Ovary (tissue), 9 donors: ENCODE results near the gene MMEL1. TPM values are rescaled to one million over a fixed set of nuclear protein-coding genes. Genes with fewer than 3 reads are reported as not detected.
A peak's percentile ranks its signal among the peaks of the same experiment; 100 is the strongest.

Source experiments
- DNase-seq, 5 donors: peaks; one replicate each; pipeline ENCODE4 v3.0.0-alpha.2; 2019 to 2020
- H3K27ac ChIP-seq, 2 donors: fragments of 200-600 bp; one replicate each; pipeline versions ENCODE4 v1.5.1 to v1.8.0; 2019 to 2022
- H3K27me3 ChIP-seq: fragments of 200-600 bp; one replicate; pipeline ENCODE4 v1.8.0; 2022
- H3K36me3 ChIP-seq: fragments of 200-600 bp; sonication (generic); one replicate; pipeline ENCODE4 v1.5.1; 2019
- H3K4me1 ChIP-seq: one replicate; pipeline ENCODE4 v1.8.1; 2013; ENCODE audit warnings: mild to moderate bottlenecking, moderate library complexity; ENCODE audit not compliant: insufficient read depth
- H3K4me3 ChIP-seq: fragments of 200-600 bp; sonication (generic); one replicate; pipeline ENCODE4 v1.5.1; 2017
- H3K9me3 ChIP-seq, 2 donors: fragments of 200-600 bp in 1 of 2; sonication (generic) in 1 of 2; one replicate each; pipeline versions ENCODE4 v1.5.1 to v1.8.1; 2013 to 2019; ENCODE audit warnings: mild to moderate bottlenecking in 1 of 2, moderate library complexity in 1 of 2
- CTCF ChIP-seq, 3 donors: fragments of 450-650 bp in 2 of 3; fragments of 200-600 bp in 1 of 3; IDR thresholded peaks; one replicate each; pipeline versions ENCODE4 v1.5.1 to v1.8.0; 2016 to 2022; ENCODE audit warnings: antibody characterized with exemption in 3 of 3, mild to moderate bottlenecking in 1 of 3
- EP300 ChIP-seq: sonication (generic); formaldehyde crosslinking; IDR thresholded peaks from one replicate; pipeline ENCODE4 v1.6.1; 2017; ENCODE audit warnings: antibody characterized with exemption
- POLR2A ChIP-seq: fragments of 450-650 bp; IDR thresholded peaks from one replicate; pipeline ENCODE4 v1.6.1; 2017; ENCODE audit warnings: antibody characterized with exemption, mild to moderate bottlenecking, moderate library complexity
- WGBS, 3 donors: extraction: QIAGEN DNeasy Blood & Tissue Kit in 1 of 3; methylation state at CpG; one replicate each; pipeline versions ENCODE4 v1.1.5 to v1.1.7; 2013 to 2017; 5-methylcytosine and 5-hydroxymethylcytosine counted together
- intact Hi-C, 4 donors: fragments of 100-400 bp; cut with DNase I; formaldehyde crosslinking; loops; one replicate each; pipeline versions ENCODE4 v1.11.0 to v1.15.1; 2022 to 2023
- polyA plus RNA-seq, 2 donors: library from polyadenylated mRNA; stranded (reverse); fragments of 200-250 nt in 1 of 2; fragments of 350-450 nt in 1 of 2; fragmentation: Illumina TruSeq in 1 of 2; extraction: RNeasy Lipid Tissue Mini Kit (QIAGEN cat#74804) in 1 of 2; gene quantifications; one replicate each; pipeline ENCODE4 v1.2.3, GENCODE V29; 2013 to 2014
- total RNA-seq, 7 donors: library from RNA; depleted of rRNA in 2 of 7; stranded (reverse); fragments of >200 nt in 2 of 7; fragmentation: NEBNext Ultra II Directional in 3 of 7; extraction: Animal tissue kit (Norgen Biotek cat#: 25700) in 3 of 7; gene quantifications; one replicate each; pipeline versions ENCODE4 v1.1.0 to v1.2.4, GENCODE V29; 2016 to 2023
- donor health status: DM: no; HTN: no; CAD: no; lungs with moderate emphysema.
- donor health status: DM: no; HTN: no; CAD: no.
- donor health status: Bipolar disorder and iron deficiency.
- donor health status: DM: yes; HTN: yes; CAD: no.
- donor health status: DM: no; HTN: no; CAD: no.
- donor health status: DM: yes; HTN: yes; CAD: no.

MMEL1 gene
- total and polyA plus RNA-seq, 9 donors = 0.42 to 7.9 (median 1.1) TPM; not detected in 3

DNA sequence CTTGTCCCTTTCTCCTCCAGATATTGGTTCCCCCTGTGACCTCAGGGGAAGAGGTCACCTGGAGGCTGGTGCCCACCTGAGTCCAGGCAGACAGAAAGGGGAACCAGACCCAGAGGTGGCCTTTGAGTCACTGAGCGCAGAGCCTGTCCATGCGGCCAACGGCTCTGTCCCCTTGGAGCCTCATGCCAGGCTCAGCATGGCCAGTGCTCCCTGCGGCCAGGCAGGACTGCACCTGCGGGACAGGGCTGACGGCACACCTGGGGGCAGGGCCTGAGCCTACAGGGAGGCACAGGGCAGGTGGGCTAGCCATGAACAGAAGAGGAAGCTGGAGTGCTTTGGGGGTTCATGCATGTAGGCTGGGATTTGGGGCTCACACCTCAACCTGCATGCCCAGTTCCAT is 74.0 kb downstream of the MMEL1 start:
- DNase-seq = peak in 1 of 5 donors; percentile 9
- Histone ChIP-seq H3K9me3 (no peaks in the 10 kb centered on the region), H3K27me3 (no peaks in the 10 kb centered on the region), H3K27ac (no peak overlapping the region), H3K4me3 (no peak overlapping the region), H3K4me1 (peaks cover 12% of the 10 kb centered on the region), H3K36me3 (no peaks in the 10 kb centered on the region)
- TF ChIP-seq POLR2A (no peak), EP300 (no peak), CTCF (IDR thresholded peaks at IDR 0.05) (no peak)
- intact Hi-C loops = loop anchor here in 2 of 4 donors (5.0 to 10.0 kb wide), 2 partner anchors 317 to 1654 kb away; no protein-coding TSS in a partner anchor
- 95 to 100% (median 96%) methylated on average over 6 of the region's 6 CpGs for WGBS, 3 donors

DNA sequence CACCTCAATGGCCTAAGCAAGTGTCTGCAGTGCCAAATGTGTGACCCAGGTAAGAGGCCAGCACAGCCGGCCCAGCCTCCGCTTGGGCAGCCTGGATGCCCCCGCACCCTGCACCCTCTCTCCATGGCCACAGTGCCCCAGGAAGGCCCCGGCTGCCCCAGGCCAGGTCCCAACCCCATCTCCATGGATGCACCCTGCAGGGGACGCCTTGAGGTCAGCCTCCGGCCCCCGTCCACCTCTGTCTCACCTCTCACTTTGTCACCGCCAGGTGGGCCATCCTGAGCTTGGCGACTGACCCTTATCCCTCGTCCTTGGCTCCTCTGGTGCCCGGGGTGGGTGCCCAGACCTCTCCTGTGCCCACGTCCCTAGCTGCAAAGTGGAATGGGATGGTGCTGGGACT is 74.4 kb downstream of the MMEL1 start:
- no peak for DNase-seq
- Histone ChIP-seq H3K9me3 (no peaks in the 10 kb centered on the region), H3K4me1 (peaks cover 12% of the 10 kb centered on the region), H3K36me3 (no peaks in the 10 kb centered on the region), H3K27me3 (no peaks in the 10 kb centered on the region), H3K4me3 (no peak overlapping the region), H3K27ac (no peak overlapping the region)
- 91 to 94% (median 93%) methylated on average over 11 to 12 of the region's 12 CpGs for WGBS, 3 donors
- TF ChIP-seq CTCF (IDR thresholded peaks at IDR 0.05) (no peak), EP300 (no peak), POLR2A (no peak)
- intact Hi-C loops = loop anchor here in 2 of 4 donors (5.0 to 10.0 kb wide), 2 partner anchors 316 to 1654 kb away; no protein-coding TSS in a partner anchor

DNA sequence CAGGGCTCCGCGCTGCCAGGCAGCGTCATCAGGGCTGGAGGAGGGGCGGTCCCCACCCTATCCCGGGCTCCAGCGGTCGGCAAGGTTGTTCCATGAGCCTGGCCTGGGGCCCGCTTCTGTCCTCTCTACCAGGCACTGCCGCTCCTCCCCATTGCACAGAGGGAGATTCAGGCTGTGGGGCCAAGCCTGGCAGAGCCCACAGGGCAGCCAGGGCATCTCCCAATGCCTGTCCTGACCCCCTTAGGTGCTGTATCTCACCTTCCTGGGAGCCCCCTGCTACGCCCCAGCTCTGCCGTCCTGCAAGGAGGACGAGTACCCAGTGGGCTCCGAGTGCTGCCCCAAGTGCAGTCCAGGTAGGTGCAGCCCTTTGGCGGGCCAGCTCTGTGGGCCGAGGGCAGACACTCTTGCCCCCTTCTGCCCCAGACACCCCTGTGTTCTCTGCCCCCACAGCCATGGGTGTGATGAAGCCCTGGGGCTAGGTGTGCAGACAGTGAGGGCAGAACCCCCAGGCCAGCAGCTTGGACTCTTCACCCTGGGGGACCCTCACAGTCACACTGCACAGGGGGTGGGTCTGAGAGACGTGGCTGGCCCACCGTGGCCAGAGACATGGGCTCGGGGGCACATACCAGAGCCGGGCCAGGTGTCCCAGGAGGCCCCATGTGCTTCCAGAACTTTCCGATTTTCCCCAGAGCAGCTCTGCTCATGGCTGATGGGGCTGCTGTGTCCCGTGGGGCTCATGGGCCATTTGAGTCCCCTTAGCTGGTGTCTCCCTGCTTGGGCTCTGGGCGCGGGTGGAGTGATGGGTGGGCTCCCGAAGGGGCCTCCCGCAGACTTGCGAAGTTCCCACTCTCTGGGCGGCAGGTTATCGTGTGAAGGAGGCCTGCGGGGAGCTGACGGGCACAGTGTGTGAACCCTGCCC is 75.1 kb downstream of the MMEL1 start:
- intact Hi-C loops = loop anchor here in 2 of 4 donors (5.0 to 10.0 kb wide), 2 partner anchors 315 to 1653 kb away; no protein-coding TSS in a partner anchor
- WGBS, 3 donors = 90 to 95% (median 90%) methylated on average over 25 to 30 of the region's 30 CpGs
- H3K27me3 ChIP-seq = no peaks in the 10 kb centered on the region
- no peak for DNase-seq
- peak overlapping the region in 1 of 2 donors; percentile 82 for H3K27ac ChIP-seq
- H3K4me1 ChIP-seq = peaks cover 12% of the 10 kb centered on the region
- no peaks in the 10 kb centered on the region for H3K9me3 ChIP-seq
- H3K36me3 ChIP-seq = no peaks in the 10 kb centered on the region
- no peak for TF ChIP-seq POLR2A
- TF ChIP-seq CTCF (IDR thresholded peaks at IDR 0.05) = no peak
- no peak for TF ChIP-seq EP300
- H3K4me3 ChIP-seq = peak overlapping the region; percentile 64

- Histone ChIP-seq H3K4me1 (peaks cover 12% of the 10 kb centered on the region), H3K36me3 (no peaks in the 10 kb centered on the region), H3K27me3 (no peaks in the 10 kb centered on the region), H3K27ac (peak overlapping the region; percentile 82 to 88), H3K9me3 (no peaks in the 10 kb centered on the region), H3K4me3 (peak overlapping the region; percentile 64)
- 15 to 24% (median 18%) methylated on average over 11 to 24 of the region's 24 CpGs for whole genome bisulfite sequencing, 3 donors
- DNase-seq = peak in 1 of 5 donors; percentile 34
- intact Hi-C loops = loop anchor here in 2 of 4 donors (5.0 to 10.0 kb wide), 2 partner anchors 315 to 1652 kb away; no protein-coding TSS in a partner anchor
- TF ChIP-seq POLR2A (no peak), EP300 (no peak), CTCF (IDR thresholded peaks at IDR 0.05) (no peak)
Observed at GRCh38 chr1:2556678-2557481, 75.9 kb downstream of the MMEL1 start.
